ENCODE results near the gene ME3. TPM values are rescaled to one million over a fixed set of nuclear protein-coding genes. Genes with fewer than 3 reads are reported as not detected.

ME3 gene
- total RNA-seq, 1 experiment from 2014 or later = 2.9 TPM

DNA sequence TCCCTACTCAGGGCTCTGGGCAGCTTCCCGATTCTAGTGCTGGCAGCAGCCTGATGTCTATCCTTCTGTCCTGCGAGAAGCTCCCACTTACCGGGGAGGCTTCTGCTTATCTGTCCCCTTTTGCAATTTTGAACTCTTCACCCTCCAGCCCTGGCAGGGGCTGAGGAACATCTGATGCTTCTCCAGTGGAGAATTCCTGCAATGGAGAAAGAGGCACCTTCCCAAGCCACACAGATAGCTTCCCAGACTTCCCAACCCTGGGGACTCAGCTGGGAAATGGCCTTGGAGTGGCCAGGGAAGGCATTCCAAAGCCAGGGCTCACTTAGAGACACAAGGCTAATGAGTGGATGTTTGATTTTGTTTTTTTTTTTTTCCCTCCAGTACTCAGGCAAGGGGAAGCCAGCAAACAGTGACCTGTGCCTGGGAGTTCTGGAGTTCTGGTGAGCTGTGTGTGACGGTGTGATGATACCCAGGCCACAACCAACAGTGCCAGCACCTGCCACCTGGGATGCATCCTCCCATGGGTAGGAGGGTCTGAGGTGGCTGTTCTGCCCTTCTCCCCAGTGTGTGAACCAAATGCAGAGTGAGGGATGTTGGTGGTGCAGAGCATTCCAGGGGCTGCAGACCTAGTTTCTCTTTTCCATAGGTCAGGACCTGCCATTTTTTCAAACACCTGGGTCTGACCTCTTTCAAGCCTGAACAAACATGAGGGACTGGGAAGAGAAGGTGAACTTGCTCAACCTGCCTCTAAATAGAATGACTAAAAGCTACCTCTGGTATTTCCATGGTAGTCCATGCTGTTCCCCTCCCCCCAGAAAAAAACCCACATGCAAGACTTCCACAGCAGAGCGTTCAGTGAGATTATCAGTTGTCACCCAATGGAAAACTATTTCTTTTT lies 202.7 kb downstream of the ME3 start:
- no peak overlapping the region for H3K27ac ChIP-seq
- H3K36me3 ChIP-seq = no peaks in the 10 kb centered on the region
- no peaks in the 10 kb centered on the region for H3K27me3 ChIP-seq (replicated peaks)
- peaks cover 12% of the 10 kb centered on the region for H3K4me1 ChIP-seq (replicated peaks)
- no peak overlapping the region for H3K4me3 ChIP-seq
- no peaks in the 10 kb centered on the region for H3K9me3 ChIP-seq (replicated peaks)
- DNase-seq (ENCODE audit: low read depth in 1 of 2, low spot score in 2 of 2) = no peak

DNA sequence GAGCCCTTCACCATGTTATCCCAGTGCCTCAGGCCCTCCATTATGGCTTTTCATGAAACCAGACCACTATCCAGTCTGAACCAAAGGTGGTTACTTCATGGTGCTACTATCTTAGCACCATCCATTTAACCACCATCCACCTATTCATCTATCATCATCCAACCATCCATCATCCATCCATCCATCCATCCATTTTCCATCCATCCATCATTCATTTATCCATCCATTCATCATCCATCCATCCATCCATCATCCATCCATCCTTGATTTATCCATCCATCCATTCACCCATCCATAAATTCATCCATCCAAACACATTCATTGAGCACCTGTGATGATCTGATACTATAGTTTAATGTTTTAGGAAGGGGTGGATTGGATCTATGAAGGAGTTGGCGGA lies 204.2 kb downstream of the ME3 start:
- H3K9me3 ChIP-seq (replicated peaks) = no peaks in the 10 kb centered on the region
- H3K36me3 ChIP-seq = no peaks in the 10 kb centered on the region
- no peak for DNase-seq (ENCODE audit: low read depth in 1 of 2, low spot score in 2 of 2)
- H3K27me3 ChIP-seq (replicated peaks) = no peaks in the 10 kb centered on the region
- no peak overlapping the region for H3K4me3 ChIP-seq
- no peaks in the 10 kb centered on the region; the same call in 1 of the 2 replicates for H3K4me1 ChIP-seq (replicated peaks)
- no peak overlapping the region for H3K27ac ChIP-seq

DNA sequence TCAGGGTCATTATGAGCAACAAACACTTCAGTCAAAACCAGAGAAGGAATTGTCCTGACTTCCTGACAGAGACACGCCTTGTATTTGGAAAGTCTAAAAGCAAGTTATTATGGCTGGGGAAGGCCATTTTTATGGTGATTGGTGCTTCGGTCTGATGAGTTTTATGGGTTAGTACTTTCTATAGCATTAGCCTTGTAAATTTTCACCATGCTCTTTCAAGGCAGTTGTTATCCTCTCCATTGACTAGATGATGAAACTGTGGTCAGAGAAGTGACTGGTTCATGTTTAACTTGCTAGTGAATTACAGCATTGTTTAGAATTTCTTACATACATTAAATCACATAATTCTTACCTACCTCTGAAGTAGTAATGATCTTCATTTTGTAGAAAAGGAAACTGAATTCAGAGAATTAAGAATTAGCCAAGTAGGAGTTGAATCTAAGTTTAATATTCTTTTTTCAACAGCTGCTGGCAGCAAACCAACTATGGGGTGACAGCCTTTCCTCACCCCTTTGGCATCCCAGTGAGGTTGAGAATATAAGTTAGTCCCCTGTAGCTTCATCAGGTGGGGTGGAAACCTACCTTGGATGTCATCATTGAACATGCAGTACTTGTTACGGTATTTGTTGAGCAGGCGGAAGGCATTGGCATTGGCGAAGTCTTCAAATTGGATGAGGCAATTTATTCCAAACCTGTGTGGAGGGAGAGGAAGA lies 207.8 kb downstream of the ME3 start:
- Histone ChIP-seq H3K27me3 (replicated peaks) (no peaks in the 10 kb centered on the region), H3K4me1 (replicated peaks) (peaks cover 15% of the 10 kb centered on the region), H3K9me3 (replicated peaks) (no peaks in the 10 kb centered on the region), H3K4me3 (no peak overlapping the region), H3K36me3 (no peaks in the 10 kb centered on the region), H3K27ac (no peak overlapping the region)
- DNase-seq (ENCODE audit: low read depth in 1 of 2, low spot score in 2 of 2) = no peak

DNA sequence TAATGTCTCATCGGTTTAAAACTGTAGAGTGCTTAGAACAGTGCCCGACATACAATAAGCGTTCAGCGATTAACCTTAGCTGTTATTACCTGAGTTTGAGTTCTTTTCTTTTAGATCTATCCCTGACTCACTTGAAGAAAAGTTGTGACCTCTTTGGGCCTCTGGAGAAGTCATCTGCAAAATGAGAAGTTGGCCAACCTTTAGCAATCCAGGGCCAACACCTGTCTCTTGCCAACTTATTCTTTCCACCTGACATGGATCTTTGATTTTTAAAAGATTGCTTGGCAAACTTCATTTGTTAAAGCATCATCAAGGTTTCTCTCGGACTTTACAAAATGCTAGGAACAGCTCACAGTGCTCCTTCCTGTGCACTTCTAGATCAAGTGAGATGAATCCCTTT lies 208.5 kb downstream of the ME3 start:
- Histone ChIP-seq H3K4me1 (replicated peaks) (peaks cover 22% of the 10 kb centered on the region), H3K36me3 (no peaks in the 10 kb centered on the region), H3K27ac (no peak overlapping the region), H3K9me3 (replicated peaks) (no peaks in the 10 kb centered on the region), H3K4me3 (no peak overlapping the region), H3K27me3 (replicated peaks) (no peaks in the 10 kb centered on the region)
- no peak for DNase-seq (ENCODE audit: low read depth in 1 of 2, low spot score in 2 of 2)

DNA sequence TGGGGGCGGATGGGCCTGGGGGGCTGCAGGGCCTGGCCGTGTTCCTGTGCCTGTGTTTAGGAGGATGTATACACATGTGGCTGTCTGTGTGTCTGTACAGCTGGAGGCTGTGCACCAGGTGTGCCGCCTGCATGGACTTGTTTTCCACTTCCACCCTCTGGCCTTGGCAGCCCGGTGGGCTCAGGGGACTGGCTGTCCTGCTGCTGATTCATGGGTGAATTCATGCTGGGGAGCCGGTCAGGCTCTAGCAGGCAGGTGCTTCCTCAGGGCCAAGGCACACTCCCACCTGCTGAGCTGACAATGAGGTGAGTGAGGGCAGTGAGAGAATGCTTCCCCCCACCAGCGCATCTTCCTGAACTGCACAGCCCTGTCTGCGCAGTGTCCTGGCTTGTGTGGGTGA lies 209.3 kb downstream of the ME3 start:
- no peaks in the 10 kb centered on the region for H3K27me3 ChIP-seq (replicated peaks)
- DNase-seq (ENCODE audit: low read depth in 1 of 2, low spot score in 2 of 2) = no peak
- no peaks in the 10 kb centered on the region for H3K36me3 ChIP-seq
- H3K4me3 ChIP-seq = no peak overlapping the region
- no peak overlapping the region for H3K27ac ChIP-seq
- H3K4me1 ChIP-seq (replicated peaks) = peaks cover 26% of the 10 kb centered on the region
- H3K9me3 ChIP-seq (replicated peaks) = no peaks in the 10 kb centered on the region

DNA sequence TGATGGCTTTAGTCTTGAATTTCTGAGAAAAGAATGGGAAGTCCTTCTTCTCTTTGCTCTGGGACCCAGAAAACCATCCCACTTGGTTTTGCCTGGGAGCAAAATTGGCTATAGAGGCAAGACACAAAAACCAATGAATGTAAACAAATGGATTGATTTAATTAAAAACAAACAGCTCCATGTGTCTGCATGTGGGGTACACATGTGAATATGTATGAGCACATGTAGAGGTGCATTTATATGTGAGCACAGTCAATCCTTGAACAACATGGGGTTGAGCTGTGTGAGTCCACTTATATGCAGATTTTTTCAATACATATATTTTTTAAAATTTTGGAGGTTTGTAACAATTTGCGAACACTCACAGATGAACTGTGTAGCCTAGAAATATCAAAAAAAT lies 210.5 kb downstream of the ME3 start:
- no peak overlapping the region for H3K4me3 ChIP-seq
- no peak overlapping the region for H3K27ac ChIP-seq
- H3K9me3 ChIP-seq (replicated peaks) = no peaks in the 10 kb centered on the region
- no peak for DNase-seq (ENCODE audit: low read depth in 1 of 2, low spot score in 2 of 2)
- H3K4me1 ChIP-seq (replicated peaks) = peaks cover 26% of the 10 kb centered on the region
- H3K36me3 ChIP-seq = no peaks in the 10 kb centered on the region
- H3K27me3 ChIP-seq (replicated peaks) = no peaks in the 10 kb centered on the region

DNA sequence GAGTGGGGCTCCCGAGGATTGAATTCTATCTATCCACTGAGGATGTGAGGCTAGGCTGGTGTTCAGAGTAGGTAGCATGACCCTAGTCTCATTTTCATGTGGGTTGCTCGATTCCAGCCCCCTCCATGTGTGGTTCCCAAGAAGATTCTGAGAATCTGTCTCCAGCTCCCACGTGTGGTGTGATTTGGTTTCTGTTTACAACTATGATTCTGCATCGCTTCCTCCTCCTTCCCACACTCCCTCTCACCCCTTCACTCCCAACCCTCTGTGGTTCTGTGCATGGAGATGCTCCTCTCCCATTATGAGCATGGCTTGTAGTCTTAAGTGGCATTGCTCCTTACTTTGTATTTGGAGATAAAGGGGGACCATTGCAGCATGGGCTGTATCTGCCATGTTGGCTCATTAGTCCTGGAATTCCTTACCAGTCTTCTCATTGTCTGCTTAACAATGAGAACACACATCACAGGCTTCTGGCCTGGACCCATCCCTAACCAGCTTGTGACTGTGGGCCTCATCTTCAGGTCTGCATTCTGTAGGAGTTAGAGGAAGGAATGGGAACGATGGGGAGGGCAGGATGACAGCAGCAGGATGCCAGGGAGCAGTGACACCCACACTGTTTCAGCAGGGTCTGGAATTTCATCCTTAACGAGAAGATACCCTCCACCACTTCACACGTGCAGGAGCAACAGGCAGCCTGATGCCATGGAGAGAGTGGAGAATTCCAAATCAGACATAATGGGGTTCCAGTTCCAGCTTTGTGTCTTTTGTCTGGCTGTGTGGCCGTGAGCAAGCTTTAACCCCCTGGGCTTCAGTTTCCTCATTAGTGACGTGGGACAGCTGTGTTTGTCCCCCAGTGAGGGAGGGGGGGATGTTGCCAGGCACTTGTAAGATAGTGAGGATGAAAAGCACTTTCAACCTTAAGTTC lies 211.7 kb downstream of the ME3 start:
- DNase-seq (ENCODE audit: low read depth in 1 of 2, low spot score in 2 of 2) = no peak
- no peaks in the 10 kb centered on the region for H3K9me3 ChIP-seq (replicated peaks)
- no peak overlapping the region for H3K4me3 ChIP-seq
- peaks cover 31% of the 10 kb centered on the region for H3K4me1 ChIP-seq (replicated peaks)
- H3K27ac ChIP-seq = peak overlapping the region; percentile 65
- H3K36me3 ChIP-seq = no peaks in the 10 kb centered on the region
- H3K27me3 ChIP-seq (replicated peaks) = no peaks in the 10 kb centered on the region

DNA sequence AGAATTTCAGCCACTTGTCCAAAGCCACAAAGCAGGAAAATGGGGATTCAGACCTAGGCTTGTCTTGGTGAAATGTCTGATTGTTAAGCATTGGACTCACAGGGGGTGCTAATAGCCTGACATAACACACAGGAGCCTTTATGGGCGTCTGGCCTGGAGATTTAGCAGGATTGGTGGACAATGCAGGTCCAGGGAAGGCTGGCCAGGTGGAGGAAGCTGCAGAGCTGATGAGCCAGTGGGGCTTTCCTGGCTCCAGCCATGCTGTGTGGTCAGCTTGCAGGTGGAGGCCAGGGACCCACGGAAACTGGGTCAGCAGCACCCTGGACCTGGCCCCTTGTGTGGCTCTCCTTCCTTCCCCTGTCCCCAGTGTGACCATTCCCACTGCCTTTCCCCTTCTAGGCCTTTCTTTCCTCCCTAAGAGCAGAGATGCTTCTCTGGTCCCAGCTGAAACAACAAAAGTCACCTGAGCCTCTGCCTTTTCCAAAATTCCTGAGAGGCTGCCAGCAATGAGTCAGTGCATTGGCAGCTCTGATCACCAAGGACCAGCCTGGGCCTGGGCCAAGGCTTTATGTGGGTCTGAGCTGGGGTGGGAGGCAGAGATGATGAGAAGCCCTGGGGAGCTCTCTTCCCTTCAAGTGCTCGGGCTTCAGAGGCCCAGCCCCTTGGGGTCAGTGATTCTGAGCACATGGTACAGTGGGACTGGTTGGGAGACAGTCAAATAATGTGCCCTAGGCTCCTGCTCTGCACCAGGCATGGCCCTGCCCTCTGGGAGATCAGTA lies 212.5 kb downstream of the ME3 start:
- Histone ChIP-seq H3K4me1 (replicated peaks) (peaks cover 31% of the 10 kb centered on the region), H3K27ac (peak overlapping the region; percentile 65)

DNA sequence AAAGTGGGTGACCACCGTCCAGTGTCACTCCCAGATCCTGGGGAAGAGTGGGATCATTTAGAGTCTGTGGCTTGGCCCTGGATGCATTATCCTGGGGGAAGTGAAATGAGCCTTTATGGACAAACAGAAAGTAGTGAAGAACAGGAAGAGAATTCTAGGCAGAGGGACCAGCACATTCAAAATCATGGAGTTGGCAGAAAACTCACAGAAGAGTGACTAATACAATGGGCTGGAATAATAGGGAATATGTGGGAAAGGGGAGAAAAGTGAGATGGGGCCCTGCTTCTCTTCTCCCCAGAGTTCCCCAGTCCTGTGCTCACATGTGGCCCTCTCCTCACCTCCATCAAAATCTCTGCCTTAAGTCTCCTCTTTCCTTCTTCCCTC lies 213.4 kb downstream of the ME3 start:
- H3K4me3 ChIP-seq = no peak overlapping the region
- H3K36me3 ChIP-seq = no peaks in the 10 kb centered on the region
- no peaks in the 10 kb centered on the region for H3K9me3 ChIP-seq (replicated peaks)
- H3K27me3 ChIP-seq (replicated peaks) = no peaks in the 10 kb centered on the region
- no peak overlapping the region for H3K27ac ChIP-seq
- no peak for DNase-seq (ENCODE audit: low read depth in 1 of 2, low spot score in 2 of 2)
- H3K4me1 ChIP-seq (replicated peaks) = peaks cover 31% of the 10 kb centered on the region

More for the DNA sequence above, 212.5 kb downstream of the ME3 start:
- DNase-seq (ENCODE audit: low read depth in 1 of 2, low spot score in 2 of 2) = peak; percentile 83 to 87
- no peaks in the 10 kb centered on the region for H3K9me3 ChIP-seq (replicated peaks)
- H3K27me3 ChIP-seq (replicated peaks) = no peaks in the 10 kb centered on the region
- H3K4me3 ChIP-seq = no peak overlapping the region
- H3K36me3 ChIP-seq = no peaks in the 10 kb centered on the region

DNA sequence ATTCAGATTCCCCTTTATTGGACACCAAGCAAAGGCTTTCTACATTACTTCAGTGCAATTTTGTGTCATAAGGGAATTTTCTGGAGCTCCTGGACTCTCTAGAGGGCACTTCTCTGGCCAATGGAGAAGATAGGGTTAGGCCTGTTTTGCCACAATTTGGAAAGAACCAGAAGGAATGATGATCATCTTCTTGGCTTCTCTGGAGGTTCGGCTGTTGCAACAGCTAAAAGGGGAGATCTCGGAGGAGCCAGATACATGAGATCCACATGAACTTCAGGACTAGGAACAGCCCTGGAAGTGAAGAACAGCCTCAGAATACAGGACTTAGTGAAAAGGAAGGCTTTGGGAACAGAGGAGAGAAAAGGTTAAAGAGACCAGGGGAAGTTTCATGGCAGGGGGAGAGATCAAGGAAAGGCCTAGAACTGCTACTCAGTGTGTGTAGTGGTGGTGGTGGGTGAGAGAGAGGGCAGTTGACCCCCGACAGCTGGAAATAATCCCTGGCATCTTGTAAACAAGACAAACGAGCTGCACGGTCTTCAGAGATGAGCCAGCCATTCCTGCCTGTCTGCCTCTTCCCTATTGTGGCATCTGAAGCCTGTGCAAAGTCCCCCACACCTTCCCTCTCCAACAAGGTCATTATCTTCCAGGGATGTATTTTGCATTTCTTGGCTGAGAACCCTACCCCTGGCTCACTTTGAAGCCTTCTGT lies 214.0 kb downstream of the ME3 start:
- Histone ChIP-seq H3K27ac (no peak overlapping the region), H3K4me1 (replicated peaks) (peaks cover 31% of the 10 kb centered on the region), H3K9me3 (replicated peaks) (no peaks in the 10 kb centered on the region), H3K36me3 (no peaks in the 10 kb centered on the region), H3K27me3 (replicated peaks) (no peaks in the 10 kb centered on the region), H3K4me3 (no peak overlapping the region)
- DNase-seq (ENCODE audit: low read depth in 1 of 2, low spot score in 2 of 2) = no peak

DNA sequence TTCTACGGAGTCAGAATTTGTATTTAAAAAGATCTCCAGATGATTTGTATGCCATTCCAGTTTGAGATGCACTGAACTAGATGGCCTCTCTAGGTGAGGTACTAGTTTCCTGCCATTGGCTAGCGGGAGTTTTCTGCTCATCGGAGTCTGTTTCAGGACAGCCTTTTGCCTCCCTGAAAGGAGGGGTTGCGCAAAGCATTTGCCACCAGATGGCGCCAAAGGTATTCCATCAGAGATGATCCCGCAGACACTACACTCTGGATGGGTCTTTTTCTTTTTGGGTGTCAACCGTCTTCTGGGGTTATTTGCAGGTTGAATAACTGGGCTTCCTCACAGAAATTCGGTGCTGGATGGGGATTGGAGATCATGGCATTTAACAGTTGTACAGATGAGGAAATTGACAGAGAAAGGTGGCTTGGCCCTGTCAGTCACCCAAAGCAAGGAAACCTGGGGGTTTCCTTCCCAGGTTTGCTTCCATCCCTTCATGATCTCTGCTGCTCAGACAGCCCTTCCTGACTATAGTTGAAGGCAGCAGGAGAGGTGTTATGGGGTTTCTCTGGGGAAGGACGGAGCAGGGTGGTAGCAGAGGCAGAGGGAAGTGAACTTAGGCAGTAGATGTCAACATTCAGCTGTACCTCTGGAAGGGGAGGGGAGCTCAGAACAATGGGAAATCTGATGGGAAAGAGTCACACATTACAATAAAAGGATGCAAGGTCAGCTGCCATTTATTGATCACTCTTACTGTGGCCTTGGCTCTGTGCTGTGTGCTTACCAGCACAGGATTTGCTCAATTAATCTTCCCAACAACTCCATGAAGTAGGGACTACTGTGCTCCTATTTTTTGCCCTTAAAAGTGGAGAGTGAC lies 216.1 kb downstream of the ME3 start:
- Histone ChIP-seq H3K4me3 (no peak overlapping the region), H3K9me3 (replicated peaks) (no peaks in the 10 kb centered on the region), H3K36me3 (no peaks in the 10 kb centered on the region), H3K27ac (no peak overlapping the region), H3K4me1 (replicated peaks) (peaks cover 31% of the 10 kb centered on the region), H3K27me3 (replicated peaks) (no peaks in the 10 kb centered on the region)
- DNase-seq (ENCODE audit: low read depth in 1 of 2, low spot score in 2 of 2) = peak; percentile 62 to 73
